Ureter (tissue), 1 donor: Measurements from ENCODE around the gene PTPRH. TPM values are rescaled to one million over a fixed set of nuclear protein-coding genes. Genes with fewer than 3 reads are reported as not detected.
"Not testable (repeated sequence)": the region's sequence is repeated elsewhere in the genome, so short reads cannot be mapped to it uniquely, and the experiment has no call there.

ENCODE experiments used
- DNase-seq: peaks from one replicate; pipeline ENCODE4 v3.0.0-alpha.2; 2020; ENCODE audit warnings: low spot score
- total RNA-seq: library from RNA; stranded (reverse); gene quantifications from one replicate; pipeline ENCODE4 v1.2.4, GENCODE V29; 2023
- donor health status: DM: yes; HTN: yes; CAD: no.

PTPRH gene
- total RNA-seq, 1 donor from 2014 or later, result 1.3 TPM

GRCh38 chr19:55160128-55160985 is 48.9 kb downstream of the PTPRH start:
- peak; percentile 78 for DNase-seq

DNA sequence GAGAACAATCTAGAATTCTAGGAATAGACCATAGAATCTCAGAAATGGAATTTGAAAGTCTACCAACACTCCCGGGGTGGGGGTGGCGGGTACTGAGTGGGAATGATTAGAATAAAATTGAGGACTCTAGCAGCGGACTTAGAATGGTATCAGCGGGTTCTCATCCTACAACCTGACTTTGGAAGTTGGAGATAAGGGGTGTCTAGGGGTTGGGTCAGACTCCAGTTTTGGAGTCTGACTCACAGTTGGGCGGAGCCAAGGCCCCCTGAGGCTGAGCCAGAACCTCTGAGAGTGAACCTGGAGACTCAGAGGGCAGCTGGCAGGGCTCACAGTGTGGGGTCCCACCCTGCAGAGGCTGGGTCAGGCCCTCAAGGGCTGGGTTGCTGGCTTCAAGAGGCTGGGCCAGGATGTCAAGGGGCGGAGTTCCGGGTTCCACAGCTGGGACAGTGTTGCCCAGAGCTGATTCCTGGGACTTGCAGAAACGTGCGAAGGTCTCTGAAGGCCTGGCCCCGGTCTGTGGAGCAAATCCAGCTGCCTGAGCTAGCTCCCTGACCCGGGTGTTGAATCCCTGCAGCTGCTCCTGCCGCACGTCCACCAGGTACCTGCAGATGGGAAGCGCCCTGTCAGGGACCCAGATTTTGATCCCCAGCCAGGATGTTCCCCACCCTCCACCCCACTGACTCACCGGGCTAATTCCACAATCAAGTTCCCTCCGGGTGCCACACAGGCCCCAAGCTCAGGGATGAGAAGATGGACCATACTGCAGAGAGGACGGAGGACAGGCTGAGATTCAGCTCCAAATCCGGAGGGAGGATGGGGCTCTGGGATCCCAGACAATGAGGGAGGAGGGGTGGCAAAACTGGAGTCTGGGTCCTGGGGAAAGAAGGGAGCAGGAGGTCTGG is 50.2 kb downstream of the PTPRH start:
- no peak for DNase-seq

GRCh38 chr19:55158423-55158822 is 50.9 kb downstream of the PTPRH start:
- no peak for DNase-seq

- no peak for DNase-seq
Observed at GRCh38 chr19:55157064-55157908, 52.0 kb downstream of the PTPRH start, which contains the start of gene TNNI3. TSS of gene TNNI3 (minus strand) at chr19:55157732. CDS start at chr19:55157589, 143 bp downstream.

DNA sequence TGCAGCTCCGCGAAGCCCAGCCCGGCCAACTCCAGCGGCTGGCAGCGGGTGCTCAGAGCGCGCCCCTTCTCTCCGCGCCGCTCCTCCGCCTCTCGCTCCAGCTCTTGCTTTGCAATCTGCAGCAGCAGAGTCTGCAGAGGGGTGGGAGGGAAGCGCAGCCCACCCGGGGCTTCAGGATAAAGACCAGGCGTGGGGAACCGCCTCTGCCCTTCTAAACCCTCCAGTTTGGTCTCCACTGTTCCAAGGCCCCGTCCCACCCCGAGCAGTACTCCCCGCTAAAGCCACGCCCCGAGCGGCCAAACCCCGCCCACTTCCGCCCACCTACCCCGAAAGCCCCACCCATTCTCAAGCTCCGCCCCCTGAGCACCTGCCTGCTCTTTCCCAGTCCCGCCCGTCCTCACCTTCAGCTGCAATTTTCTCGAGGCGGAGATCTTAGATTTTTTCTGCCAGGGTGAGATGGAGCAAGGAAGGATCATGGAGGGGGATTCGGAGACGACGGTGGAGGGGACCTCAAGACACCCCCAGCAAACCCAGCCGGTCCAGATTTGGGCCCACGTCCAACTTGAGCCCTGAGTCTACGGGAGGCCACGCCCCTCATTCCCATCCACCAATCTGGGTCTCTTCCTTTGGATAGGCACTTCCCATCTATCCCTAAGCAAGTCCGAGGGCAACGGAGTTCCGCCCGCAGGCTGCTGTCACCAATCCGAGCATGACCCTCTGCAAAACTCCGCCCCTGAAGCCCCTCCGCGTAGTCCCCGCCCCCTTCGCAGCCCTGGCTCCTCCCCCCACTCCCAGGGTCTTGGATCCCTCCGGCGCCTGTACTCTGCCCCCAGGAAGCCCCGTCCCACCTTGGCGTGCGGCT is 52.9 kb downstream of the PTPRH start:
- no peak for DNase-seq

DNA sequence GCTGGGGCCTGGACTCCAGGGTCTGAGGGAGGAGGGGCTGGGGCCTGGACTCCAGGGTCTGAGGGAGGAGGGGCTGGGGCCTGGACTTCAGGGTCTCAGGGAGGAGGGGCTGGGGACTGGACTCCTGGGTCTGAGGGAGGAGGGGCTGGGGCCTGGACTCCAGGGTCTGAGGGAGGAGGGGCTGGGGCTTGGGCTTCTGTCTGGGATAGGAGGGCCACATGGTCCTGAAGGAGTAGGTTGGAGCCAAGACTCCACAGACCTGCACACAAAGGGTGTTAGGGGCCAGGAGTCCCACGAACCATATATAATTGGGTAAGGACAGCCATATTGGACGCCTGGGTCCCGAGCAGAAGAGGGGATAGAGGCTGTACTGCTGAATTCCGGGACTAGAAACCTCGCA is 53.5 kb downstream of the PTPRH start:
- DNase-seq, result not testable (repeated sequence)

DNA sequence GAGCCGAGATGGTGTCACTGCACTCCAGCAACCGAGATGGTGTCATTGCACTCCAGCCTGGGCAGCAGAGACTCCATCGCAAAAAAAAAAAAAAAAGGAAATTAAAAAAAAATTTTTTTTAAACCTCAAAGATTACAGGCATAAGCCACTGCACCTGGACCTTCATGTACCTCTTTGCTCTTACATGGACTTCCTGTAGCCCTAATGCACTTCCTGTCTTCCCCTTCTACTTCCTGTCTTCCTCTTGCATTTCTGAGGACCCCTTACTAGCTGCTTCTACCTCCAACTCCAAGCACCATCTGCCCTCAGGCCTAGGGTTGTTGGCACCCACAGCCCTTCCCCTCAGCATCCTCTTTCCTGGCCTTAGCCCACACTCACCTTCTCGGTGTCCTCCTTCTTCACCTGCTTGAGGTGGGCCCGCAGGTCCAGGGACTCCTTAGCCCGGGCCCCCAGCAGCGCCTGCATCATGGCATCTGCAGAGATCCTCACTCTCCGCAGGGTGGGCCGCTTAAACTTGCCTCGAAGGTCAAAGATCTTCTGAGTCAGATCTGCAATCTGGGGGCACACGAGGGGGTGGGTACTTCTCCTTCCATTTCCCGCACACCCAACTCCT is 55.5 kb downstream of the PTPRH start:
- no peak for DNase-seq

DNA sequence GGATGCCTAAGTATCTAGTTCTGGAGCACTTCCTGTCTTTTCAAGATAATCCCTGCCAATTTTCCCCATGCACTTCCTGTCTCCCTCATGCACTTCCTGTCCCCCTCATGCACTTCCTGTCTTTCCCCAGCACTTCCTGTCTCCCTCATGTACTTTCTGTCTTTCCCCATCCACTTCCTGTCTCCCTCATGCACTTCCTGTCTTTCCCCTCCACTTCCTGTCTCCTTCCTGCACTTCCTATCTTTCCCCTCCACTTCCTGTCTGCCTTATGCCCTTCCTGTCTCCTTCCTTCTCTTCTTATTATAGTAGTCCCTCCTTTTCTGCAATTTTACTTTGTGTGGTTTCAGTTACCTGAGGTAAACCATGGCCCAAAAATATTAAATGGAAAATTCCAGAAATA is 57.3 kb downstream of the PTPRH start:
- no peak for DNase-seq

DNA sequence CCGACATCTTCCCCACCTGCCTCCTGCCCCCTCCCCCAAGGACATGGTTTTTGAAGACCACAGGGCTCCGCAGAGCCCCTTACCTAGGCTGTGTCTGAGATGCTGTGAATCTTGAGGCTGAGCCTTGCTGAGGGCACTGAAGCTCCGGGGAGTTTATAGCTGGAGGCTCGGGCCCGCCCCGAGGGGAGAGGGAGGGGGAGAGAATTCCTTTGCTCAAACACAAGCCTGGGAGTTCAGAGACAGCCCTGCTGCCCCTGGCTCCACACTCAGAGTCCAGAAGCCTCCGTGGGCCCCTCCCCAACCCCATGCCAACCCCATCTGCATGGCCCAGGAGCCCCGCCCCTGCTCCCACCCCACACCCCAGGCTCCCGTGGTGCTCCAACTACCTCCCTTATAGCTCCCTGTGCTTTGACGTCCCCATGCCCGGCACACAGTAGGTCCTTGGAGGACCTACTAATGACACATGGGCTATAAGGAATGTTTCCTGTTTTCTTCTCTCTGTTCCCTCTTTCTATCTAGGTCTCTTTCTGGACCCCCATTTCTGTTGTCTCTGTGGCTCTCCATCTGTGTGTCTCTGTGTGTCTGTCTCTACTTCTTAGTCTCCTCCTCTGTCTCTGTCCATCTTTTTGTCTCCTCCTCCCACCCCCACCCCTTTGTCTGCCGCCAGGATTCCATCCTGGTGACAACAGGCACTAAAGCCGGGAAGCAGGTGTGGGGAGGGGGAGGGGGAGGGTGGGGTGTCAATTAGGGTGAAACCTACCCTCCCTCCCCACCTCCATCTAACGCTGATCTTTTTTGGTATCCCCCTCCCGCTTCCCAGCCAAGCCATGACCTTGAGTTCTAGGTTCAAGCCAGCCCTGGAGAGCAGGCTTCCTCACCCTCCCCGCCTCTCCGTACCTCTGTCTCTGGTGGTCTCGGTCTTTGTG is 60.0 kb downstream of the PTPRH start, which contains the start of gene TNNT1:
Gene TNNT1, minus strand, starts transcription at position 129 of the 926 bp plus-strand sequence. CDS start 2,049 bp downstream, outside the sequence.
- DNase-seq, result no peak

DNA sequence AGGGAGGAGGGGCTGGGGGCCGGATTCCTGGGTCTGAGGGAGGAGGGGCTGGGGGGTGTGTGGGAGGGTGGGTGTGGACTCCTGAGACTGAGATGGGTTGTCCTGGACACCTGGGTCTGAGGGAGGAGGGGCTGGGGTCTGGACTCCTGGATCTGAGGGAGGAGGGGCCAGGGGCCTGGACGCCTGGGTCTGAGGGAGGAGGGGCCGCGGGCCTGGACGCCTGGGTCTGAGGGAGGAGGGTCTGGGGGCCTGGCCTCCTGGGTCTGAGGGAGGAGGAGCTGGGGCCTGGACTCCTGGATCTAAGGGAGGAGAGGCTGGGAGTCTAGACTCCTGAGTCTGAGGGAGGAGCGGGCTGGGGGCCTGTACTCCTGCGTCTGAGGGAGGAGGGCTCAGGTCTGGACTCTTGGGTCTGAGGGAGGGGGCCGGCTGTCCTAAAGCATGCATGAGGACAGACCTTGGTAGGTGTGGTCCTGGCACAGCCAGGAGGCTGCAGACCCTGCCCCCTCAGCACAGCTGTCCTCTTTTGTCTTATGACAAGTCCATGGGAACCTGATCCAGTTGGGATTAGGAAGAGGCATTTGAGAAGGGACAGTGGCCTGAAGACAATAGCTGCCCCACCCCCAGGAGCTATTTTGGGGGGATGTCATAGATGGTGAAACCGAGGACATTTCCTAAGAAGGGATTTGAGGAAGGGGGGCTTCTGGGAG is 61.6 kb downstream of the PTPRH start:
- no peak for DNase-seq

- no peak for DNase-seq
Observed at GRCh38 chr19:55146705-55147273, 62.5 kb downstream of the PTPRH start.

DNA sequence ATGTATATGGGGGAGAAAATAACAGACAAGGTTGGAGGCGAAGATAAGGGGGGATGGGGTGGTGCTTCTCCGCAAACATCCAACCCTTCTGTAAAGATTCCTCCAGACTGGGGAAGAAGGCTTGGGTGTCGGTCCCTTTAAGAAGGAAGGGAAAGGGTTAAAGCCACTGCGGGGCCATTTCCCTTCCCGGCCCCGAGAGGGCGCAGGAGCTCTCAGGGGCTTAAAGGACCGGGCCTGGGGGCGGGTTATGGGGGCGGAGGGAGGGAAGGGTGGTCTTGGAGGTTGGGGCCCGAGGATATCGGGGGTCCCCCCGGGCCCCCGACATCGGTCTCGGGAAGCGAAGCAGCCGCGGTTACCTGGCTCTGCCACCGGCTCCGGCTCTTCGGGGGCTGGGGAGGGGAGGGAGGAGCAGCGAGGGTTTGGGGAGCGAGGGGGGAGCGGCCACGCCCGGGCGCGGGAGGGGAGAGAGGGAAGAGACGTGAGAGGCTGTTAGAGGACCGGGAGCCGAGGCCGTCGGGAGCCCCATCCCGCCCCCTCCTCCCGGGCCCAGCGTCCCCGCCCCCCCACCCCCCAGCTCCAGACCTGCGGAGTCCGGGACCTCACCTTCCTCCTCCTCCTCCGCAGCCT is 63.1 kb downstream of the PTPRH start:
- no peak for DNase-seq

DNA sequence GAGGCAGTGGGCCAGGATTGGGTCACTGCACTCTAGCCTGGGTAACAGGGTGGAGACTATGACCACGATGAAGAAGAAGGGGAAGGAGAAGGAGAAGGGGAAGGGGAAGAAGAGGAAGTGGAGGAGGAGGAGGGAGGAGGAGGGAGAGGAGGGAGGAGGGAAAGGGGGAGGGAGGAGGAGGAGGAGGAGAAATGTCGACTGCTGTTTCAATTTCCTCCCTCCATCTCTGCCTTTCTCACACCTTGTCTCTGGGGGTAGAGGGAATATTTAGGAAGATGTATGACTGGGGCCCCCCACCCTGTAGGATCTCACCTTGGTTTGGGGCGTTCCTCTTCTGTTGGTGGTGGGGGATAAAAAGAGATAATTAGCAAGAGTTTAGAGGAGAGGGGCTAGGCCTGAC is 64.1 kb downstream of the PTPRH start:
- no peak for DNase-seq

DNA sequence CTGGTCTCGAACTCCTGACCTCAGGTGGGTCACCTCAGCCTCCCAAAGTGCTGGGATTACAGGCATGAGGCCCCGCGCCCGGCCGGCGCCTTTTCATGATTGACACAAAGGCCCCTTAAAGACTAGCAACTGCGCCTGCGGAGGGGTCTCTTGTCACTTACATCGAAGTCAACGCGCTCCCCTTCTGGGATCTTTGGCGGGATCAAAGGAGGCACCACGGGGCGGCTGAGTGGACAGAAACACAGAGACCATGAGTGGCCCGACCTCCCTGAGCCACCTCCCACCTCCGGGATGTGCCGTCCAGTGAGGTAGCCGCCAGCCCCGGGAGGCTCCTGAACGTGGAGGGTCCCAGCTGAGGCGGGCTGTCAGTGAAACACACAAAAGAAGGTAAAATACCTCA is 67.6 kb downstream of the PTPRH start:
- no peak for DNase-seq

DNA sequence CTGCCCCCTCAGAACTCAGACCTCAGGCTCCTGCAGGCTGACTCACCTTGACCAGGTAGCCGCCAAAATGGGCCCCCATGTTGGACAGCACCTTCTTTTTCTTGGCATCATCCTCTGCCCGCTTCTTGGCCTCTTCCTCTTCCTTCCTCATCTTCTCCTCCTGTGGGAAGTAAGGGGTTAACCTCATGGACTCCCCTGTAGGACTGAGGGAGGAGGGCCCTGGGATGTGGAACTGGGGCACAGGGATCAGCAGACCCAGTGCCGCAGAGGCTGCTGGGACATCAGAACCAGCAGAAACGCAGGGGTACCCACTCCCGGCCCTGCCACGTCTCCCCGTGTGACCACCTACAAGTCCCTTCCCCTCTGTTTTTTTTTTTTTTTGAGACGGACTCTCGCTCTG is 71.4 kb downstream of the PTPRH start:
- DNase-seq, result no peak

DNA sequence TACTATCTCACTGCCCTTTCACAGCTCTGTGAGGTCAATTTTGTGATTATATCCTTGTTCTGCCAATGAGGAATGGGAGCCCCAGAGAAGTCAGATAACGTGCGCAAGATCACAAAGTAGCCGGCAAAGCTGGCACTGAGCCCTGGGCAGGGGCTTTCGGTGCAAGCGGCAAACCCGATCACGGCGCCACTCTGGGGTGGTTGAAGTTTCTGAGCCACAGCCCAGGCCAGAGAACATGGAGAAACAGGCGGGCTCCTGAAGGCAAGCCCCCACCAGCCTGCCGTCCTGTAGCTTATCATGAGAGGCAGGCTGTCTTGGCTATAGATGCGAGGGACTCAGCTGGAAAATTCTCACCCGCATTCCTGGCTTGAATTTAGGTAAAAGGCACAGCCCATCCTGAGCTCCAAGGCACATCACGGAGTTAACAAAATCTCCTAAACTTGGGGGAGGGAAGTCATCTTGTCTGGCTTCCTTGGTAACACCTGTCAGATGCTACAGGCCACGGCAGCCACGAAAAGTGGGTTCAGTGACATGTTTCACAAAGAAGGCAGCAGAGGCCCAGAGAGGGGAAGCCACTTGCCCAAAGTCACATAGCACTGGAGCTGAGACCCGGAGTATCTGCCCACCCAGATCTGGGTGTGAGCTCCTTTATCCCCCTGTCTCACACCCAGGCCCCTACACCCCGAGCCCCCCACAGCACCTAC is 72.8 kb downstream of the PTPRH start:
- DNase-seq, result no peak

GRCh38 chr19:55134736-55135135 is 74.6 kb downstream of the PTPRH start:
- DNase-seq, result no peak
